NAMALWA (cell line): ENCODE measurements around the gene SLC29A3.
A peak's percentile ranks its signal among the peaks of the same experiment; 100 is the strongest.
"Not testable (repeated sequence)": the region's sequence is repeated elsewhere in the genome, so short reads cannot be mapped to it uniquely, and the experiment has no call there.

Experiments used
- DNase-seq: peaks from one replicate; pipeline ENCODE4 v3.0.0-alpha.2; 2015; ENCODE audit warnings: low spot score

Gene SLC29A3

DNA sequence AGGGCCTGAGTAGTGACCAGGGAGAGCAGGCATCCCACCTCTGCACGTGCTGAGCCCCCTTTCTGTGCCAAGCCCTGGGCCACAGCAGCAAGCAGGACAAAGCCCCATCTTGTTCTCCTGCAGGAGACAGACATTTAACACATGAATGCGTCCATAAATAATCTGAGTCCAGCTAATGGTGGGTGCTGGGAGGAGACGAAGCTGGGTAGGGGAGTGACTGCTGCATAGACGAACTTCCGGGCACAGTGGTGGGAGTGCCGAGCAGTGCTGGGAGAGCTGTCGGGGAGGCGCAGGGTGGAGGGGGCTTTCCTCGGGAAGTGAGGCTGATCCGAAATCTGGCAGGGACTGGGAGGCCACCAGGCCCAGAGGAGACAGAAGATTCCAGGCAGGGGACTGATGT, 35.2 kb upstream of the SLC29A3 start:
- DNase-seq, result no peak

GRCh38 chr10:71284544-71285179, 34.4 kb upstream of the SLC29A3 start:
- no peak for DNase-seq

GRCh38 chr10:71285180-71285545, 33.9 kb upstream of the SLC29A3 start:
- peak; percentile 57 for DNase-seq

DNA sequence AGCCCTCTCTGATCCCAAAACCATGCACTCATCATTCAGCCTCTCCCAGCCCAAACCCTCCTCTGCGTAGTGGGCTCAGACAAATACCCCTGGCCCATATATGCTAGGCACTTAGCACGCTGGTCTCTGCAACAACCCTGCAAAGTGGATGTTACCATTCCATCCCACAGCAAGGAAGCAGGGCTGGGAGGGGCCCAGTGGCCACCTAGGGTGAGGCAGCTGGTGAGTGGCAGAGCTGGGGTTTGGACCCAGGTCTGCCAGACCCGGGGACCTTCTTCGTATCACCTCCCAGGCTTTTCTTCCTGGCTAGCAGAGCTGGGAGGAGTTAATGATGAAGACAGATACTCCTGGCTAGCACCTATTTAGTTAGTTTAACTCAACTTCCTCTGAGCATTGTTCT, 33.1 kb upstream of the SLC29A3 start:
- DNase-seq, result no peak

DNA sequence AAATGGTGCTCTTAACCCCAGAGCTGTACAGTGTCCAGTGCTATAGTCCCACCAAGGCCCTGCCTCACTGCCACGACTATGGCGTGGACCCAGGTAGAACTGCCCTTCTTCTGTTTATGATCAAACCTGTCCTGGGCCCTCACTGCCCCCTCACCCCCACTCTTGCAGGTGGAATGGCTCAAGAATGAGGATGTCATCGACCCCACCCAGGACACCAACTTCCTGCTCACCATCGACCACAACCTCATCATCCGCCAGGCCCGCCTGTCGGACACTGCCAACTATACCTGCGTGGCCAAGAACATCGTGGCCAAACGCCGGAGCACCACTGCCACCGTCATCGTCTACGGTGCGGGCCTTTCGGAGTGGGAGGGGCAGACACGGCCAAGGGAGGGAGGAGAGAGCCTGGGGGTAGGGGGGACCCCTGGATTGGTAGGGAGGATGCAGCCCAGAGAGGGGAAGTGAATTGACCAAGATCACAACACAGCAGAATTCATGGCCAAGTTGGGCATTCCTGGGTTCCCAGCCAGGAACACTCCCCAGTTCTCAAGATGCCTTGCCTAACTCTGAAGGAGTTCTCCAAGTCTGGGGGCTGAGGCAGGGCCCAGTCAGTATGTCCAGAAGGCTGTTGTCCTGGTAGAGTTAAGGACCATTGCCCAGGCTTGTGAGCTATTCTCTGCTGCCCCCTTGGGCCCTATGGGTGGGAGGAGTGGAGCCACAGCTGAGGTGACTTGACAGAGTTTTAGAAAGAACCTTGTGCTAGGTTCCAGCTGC, 32.4 kb upstream of the SLC29A3 start:
- no peak for DNase-seq

- DNase-seq, result no peak
Measured at GRCh38 chr10:71287456-71287855, 31.6 kb upstream of the SLC29A3 start.

GRCh38 chr10:71288461-71288860, 30.6 kb upstream of the SLC29A3 start:
- DNase-seq, result no peak

DNA sequence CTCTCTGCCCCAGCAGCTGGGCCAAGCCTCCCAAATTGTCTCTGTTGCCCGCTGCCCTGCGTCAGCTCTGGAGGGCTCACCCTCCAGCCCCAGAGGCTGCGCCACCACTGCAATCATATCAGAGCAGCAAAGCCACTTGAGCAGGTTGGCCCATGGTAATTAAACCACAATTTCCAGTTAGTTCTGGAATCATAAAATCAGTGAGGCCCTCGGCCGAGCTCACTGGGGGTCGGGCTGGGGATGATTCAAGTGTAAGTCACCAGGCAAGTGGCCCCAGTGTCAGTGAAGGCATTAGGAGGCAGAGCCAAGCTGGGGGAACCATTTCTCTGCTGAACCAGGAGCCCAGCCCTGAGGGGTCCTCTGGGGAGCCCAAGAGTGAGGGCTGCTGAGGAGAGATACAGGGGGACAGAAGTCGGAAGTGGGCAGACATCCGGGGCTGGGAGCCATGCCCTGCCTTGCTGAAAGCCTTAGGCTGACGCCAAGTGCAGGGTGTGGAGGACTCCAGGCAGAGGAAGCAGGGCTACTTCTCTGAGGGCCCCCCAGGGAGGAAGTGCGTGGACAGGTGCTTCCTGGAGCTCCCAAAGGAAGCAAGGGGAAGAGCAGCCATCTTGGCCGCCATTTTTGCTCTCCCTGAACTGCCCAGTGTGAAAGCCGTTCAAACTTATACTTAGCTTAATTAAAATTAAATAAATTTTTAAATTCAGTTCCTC, 29.5 kb upstream of the SLC29A3 start:
- DNase-seq, result no peak

GRCh38 chr10:71290331-71290730, 28.7 kb upstream of the SLC29A3 start:
- no peak for DNase-seq

DNA sequence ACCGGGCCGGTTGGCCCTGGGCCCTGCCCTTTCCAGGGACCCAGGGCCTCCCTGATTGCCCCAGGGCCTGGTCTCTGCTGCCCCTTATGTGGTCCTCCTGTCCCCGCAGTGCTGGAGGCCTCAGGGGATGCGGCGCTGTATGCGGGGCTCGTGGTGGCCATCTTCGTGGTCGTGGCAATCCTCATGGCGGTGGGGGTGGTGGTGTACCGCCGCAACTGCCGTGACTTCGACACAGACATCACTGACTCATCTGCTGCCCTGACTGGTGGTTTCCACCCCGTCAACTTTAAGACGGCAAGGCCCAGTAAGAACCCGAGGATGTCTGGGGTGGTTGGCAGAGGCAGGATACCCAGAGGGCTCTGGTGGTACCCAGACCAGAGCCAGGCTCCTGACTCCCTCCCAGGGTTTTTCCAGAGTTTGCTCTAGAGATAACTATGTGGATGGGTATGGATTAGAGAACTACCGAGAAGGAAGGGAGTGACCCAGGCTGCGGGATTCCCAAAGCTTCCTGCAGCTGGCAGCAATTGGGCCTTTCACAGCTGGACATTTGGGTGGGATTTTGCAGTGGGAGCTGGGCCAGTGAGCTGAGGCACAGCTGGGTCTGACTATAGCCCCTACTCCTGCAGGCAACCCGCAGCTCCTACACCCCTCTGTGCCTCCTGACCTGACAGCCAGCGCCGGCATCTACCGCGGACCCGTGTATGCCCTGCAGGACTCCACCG, 28.1 kb upstream of the SLC29A3 start:
- DNase-seq, result no peak

GRCh38 chr10:71291528-71291900, 27.5 kb upstream of the SLC29A3 start:
- no peak for DNase-seq

DNA sequence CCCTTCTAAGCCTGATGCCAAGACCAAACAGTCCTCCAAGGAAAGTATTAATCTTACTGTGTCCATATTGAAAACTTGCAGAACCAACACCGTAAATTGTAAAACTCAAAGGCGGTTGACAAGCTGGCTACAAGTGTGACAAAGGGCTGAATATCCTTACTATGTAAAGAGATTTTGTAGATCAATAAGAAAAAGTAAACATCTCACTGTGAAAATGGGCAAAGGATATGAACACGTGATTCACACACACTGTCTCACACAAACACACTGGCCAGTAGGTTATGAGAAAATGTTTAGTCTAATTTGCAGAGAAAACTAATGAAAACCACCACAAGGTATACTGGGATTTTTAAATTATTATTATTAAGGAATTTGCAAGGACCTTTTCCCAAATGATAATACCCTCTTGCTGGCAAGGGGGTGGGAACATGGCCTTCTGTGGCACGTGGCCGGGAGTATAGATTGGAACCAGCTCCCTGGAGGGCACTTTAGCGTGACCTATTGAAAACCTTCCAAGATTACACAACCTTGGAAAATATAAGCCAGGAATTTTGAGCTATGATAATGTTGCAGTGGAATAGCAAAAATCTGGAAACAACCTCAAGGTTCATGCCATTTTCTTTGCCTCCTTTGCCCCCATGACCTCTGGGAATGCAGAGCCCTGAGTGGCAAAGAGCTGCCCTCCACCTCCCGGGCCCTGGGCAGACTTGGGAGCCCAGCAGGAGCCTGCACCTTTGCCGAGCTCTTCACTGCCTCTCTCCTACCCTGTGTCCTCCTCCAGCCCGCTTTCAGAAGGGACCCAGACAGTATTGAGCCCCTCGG, 26.2 kb upstream of the SLC29A3 start:
- DNase-seq, result no peak

DNA sequence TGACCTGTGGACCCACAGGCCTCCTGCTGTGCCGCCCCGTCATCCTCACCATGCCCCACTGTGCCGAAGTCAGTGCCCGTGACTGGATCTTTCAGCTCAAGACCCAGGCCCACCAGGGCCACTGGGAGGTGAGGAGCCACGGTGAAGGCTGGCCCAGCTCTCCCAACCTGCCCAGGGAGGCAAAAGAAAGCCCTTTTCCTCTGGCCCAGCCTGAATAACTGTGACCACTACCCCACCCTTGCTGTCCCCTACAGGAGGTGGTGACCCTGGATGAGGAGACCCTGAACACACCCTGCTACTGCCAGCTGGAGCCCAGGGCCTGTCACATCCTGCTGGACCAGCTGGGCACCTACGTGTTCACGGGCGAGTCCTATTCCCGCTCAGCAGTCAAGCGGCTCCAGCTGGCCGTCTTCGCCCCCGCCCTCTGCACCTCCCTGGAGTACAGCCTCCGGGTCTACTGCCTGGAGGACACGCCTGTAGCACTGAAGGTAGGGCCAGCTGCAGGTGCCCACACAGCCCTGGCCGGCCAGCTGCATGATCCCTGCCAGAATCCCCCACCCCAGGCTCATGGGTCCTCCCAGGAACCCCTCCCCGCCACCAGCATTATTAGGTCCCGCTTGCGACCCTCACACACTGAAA, 25.5 kb upstream of the SLC29A3 start:
- DNase-seq, result no peak

- no peak for DNase-seq
Measured at GRCh38 chr10:71294091-71294561, 24.9 kb upstream of the SLC29A3 start.

DNA sequence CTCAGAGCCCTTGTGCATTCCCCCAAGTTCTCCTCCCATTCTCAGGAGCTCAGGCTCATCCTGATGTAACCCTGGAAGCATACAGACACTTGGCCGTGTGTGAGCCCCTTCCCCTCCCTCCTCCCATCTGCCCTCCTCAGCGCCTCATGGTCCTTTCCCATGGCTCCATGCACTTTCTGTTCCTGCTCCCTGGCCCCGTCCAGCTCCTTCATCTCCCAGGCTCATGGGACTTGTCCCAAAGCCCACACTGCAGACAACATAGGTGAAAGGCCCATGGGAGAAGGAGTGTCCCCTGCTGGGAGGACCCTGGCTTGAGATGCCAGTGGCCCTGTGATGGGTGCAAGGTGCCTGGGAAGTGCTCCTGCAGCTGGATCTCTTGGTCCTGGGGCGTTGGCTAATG, 24.2 kb upstream of the SLC29A3 start:
- no peak for DNase-seq

GRCh38 chr10:71295641-71296040, 23.4 kb upstream of the SLC29A3 start:
- DNase-seq, result no peak

DNA sequence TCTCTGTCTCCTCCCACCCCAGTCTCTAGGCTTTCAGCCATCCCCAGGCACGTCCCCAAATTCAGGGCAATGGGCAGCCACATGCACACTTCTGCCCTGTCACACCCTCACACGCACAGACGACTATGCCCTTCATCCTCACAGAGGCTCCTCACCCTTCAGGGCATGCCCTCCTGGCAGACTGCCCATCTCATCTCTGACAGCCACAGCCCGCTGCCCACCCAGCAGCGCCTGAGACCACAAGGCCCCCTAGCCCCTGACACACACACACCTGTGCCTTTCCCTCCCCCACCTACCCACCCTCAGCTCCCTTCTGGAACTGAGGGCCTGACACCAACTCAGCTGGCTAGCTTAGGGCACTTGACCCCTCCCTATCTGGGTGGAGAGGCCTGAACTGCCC, 23.0 kb upstream of the SLC29A3 start:
- no peak for DNase-seq

DNA sequence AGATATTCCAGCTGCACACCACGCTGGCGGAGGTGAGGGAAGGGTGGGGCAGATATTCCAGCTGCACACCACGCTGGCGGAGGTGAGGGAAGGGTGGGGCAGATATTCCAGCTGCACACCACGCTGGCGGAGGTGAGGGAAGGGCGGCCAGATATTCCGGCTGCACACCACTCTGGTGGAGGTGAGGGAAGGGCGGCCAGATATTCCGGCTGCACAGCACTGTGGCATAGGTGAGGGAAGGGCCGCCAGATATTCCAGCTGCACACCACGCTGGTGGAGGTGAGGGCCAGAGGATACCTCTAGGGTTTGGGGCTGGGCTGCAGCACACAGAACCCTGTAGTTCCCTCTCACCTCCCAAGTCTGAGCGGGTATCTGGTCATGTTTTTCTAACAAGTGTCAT, 22.2 kb upstream of the SLC29A3 start:
- not testable (repeated sequence) for DNase-seq

GRCh38 chr10:71297343-71297742, 21.7 kb upstream of the SLC29A3 start:
- DNase-seq, result no peak

- no peak for DNase-seq
Measured at GRCh38 chr10:71299071-71299785, 19.8 kb upstream of the SLC29A3 start.
